ENCODE results near the gene AKT3. TPM values are rescaled to one million over a fixed set of nuclear protein-coding genes. Genes with fewer than 3 reads are reported as not detected.
"Not testable (repeated sequence)": the region's sequence is repeated elsewhere in the genome, so short reads cannot be mapped to it uniquely, and the experiment has no call there.

AKT3 gene
- total and polyA plus RNA-seq, 2 experiments from 2014 or later, result 3.5 to 23.4 TPM

GRCh38 chr1:243784506-243784905, 65.5 kb downstream of the AKT3 start:
- no peak for TF ChIP-seq CTCF (IDR thresholded peaks at IDR 0.05; ENCODE audit: low read depth, low read length)
- DNase-seq (ENCODE audit: low read depth in 1 of 2, low spot score in 1 of 2), result no peak

GRCh38 chr1:243783714-243784113, 66.3 kb downstream of the AKT3 start:
- no peak for DNase-seq (ENCODE audit: low read depth in 1 of 2, low spot score in 1 of 2)

More at GRCh38 chr1:243784506-243784905, 65.5 kb downstream of the AKT3 start:
- Histone ChIP-seq H3K27me3 (no peaks in the 10 kb centered on the region), H3K4me1 (ENCODE audit: low read depth) (peaks cover 10% of the 10 kb centered on the region), H3K4me3 (no peak overlapping the region), H3K36me3 (no peaks in the 10 kb centered on the region), H3K27ac (no peak overlapping the region), H3K9me3 (ENCODE audit: low read depth) (no peaks in the 10 kb centered on the region)

GRCh38 chr1:243772361-243773050, 77.5 kb downstream of the AKT3 start:
- H3K36me3 ChIP-seq; H3K4me1 ChIP-seq (ENCODE audit: low read depth); H3K9me3 ChIP-seq (ENCODE audit: low read depth); H3K27ac ChIP-seq; H3K27me3 ChIP-seq; H3K4me3 ChIP-seq; DNase-seq (ENCODE audit: low read depth in 1 of 2, low spot score in 1 of 2): not testable (repeated sequence)

More at GRCh38 chr1:243783714-243784113, 66.3 kb downstream of the AKT3 start:
- Histone ChIP-seq H3K9me3 (ENCODE audit: low read depth) (no peaks in the 10 kb centered on the region), H3K27me3 (no peaks in the 10 kb centered on the region), H3K4me3 (no peak overlapping the region), H3K4me1 (ENCODE audit: low read depth) (peaks cover 10% of the 10 kb centered on the region), H3K36me3 (no peaks in the 10 kb centered on the region), H3K27ac (no peak overlapping the region)
- no peak for TF ChIP-seq CTCF (IDR thresholded peaks at IDR 0.05; ENCODE audit: low read depth, low read length)

- no peak for DNase-seq (ENCODE audit: low read depth in 1 of 2, low spot score in 1 of 2)
- no peaks in the 10 kb centered on the region for H3K9me3 ChIP-seq (ENCODE audit: low read depth)
- H3K4me3 ChIP-seq, result no peak overlapping the region
- H3K36me3 ChIP-seq, result no peaks in the 10 kb centered on the region
- H3K4me1 ChIP-seq (ENCODE audit: low read depth), result no peaks in the 10 kb centered on the region
- TF ChIP-seq CTCF (IDR thresholded peaks at IDR 0.05; ENCODE audit: low read depth, low read length), result no peak
- H3K27me3 ChIP-seq, result no peaks in the 10 kb centered on the region
- H3K27ac ChIP-seq, result no peak overlapping the region
Measured at GRCh38 chr1:243770860-243771259, 79.2 kb downstream of the AKT3 start.

- no peak for DNase-seq (ENCODE audit: low read depth in 1 of 2, low spot score in 1 of 2)
- Histone ChIP-seq H3K9me3 (ENCODE audit: low read depth) (no peaks in the 10 kb centered on the region), H3K4me3 (no peak overlapping the region), H3K27me3 (no peaks in the 10 kb centered on the region), H3K36me3 (no peaks in the 10 kb centered on the region), H3K4me1 (ENCODE audit: low read depth) (peaks cover 2% of the 10 kb centered on the region), H3K27ac (no peak overlapping the region)
- no peak for TF ChIP-seq CTCF (IDR thresholded peaks at IDR 0.05; ENCODE audit: low read depth, low read length)
Measured at GRCh38 chr1:243765676-243766075, 84.4 kb downstream of the AKT3 start.

GRCh38 chr1:243763806-243764205, 86.2 kb downstream of the AKT3 start:
- no peak for DNase-seq (ENCODE audit: low read depth in 1 of 2, low spot score in 1 of 2)
- Histone ChIP-seq H3K27me3 (no peaks in the 10 kb centered on the region), H3K36me3 (no peaks in the 10 kb centered on the region), H3K4me3 (no peak overlapping the region), H3K9me3 (ENCODE audit: low read depth) (no peaks in the 10 kb centered on the region), H3K27ac (no peak overlapping the region), H3K4me1 (ENCODE audit: low read depth) (peaks cover 2% of the 10 kb centered on the region)
- TF ChIP-seq CTCF (IDR thresholded peaks at IDR 0.05; ENCODE audit: low read depth, low read length), result no peak

Measured in cardiac muscle cell (in vitro differentiated cells and primary cell).